NCI-H460 (cell line): ENCODE measurements around the gene FBXL4. TPM values are rescaled to one million over a fixed set of nuclear protein-coding genes. Genes with fewer than 3 reads are reported as not detected.

Experiments
- DNase-seq: peaks from one replicate; pipeline ENCODE4 v3.0.0-alpha.2; 2016; ENCODE audit warnings: low read depth; ENCODE audit errors: extremely low read depth
- total RNA-seq: library from RNA; depleted of rRNA; stranded (reverse); fragments of >200 nt; shearing (Covaris generic); gene quantifications from 2 replicates; pipeline ENCODE4 v1.2.3, GENCODE V29; 2014; rRNA removed

The FBXL4 gene
- total RNA-seq, 1 experiment from 2014 or later, result 15.4 TPM

- DNase-seq, result no peak
These were observed 119.4 kb downstream of the FBXL4 start for GRCh38 chr6:98828211-98828788.

GRCh38 chr6:98827295-98828159 lies 120.2 kb downstream of the FBXL4 start:
- no peak for DNase-seq

GRCh38 chr6:98825600-98826230 lies 122.0 kb downstream of the FBXL4 start:
- no peak for DNase-seq

- DNase-seq, result no peak
These were observed 122.7 kb downstream of the FBXL4 start for GRCh38 chr6:98824902-98825599.

- no peak for DNase-seq
These were observed 123.4 kb downstream of the FBXL4 start for GRCh38 chr6:98824162-98824901.

GRCh38 chr6:98823428-98824161 lies 124.2 kb downstream of the FBXL4 start:
- DNase-seq, result no peak

- no peak for DNase-seq
These were observed 125.9 kb downstream of the FBXL4 start for GRCh38 chr6:98821756-98822405.

Other genes starting within 250 kb of the FBXL4 start
- not detected in 2 replicates for gene POU3F2, start 113.4 kb downstream of the FBXL4 start, total RNA-seq